HUES64 (cell line): ENCODE measurements around the gene PARD3.
A peak's percentile ranks its signal among the peaks of the same experiment; 100 is the strongest.

ENCODE experiments used
- H3K27ac ChIP-seq: 2 replicates; pipeline ENCODE4 v1.7.0; 2013; ENCODE audit warnings: low read depth, low read length, inconsistent platforms
- H3K27me3 ChIP-seq: 2 replicates; pipeline ENCODE4 v1.6.1; 2013; ENCODE audit warnings: mild to moderate bottlenecking, low read length; ENCODE audit not compliant: insufficient read depth
- H3K36me3 ChIP-seq: 2 replicates; pipeline ENCODE4 v1.6.1; 2013; ENCODE audit warnings: mild to moderate bottlenecking, low read length; ENCODE audit not compliant: insufficient read depth
- H3K4me1 ChIP-seq: 2 replicates; pipeline ENCODE4 v1.6.1; 2013; ENCODE audit warnings: mild to moderate bottlenecking, low read length, moderate library complexity; ENCODE audit not compliant: insufficient read depth
- H3K4me3 ChIP-seq: 2 replicates; pipeline ENCODE4 v1.5.1; 2013; ENCODE audit warnings: mild to moderate bottlenecking, low read length, moderate library complexity
- H3K9ac ChIP-seq: 2 replicates; pipeline ENCODE4 v1.6.1; 2013; ENCODE audit warnings: mild to moderate bottlenecking, low read depth, low read length
- H3K9me3 ChIP-seq: 2 replicates; pipeline ENCODE4 v1.6.1; 2013; ENCODE audit warnings: low read depth, low read length; ENCODE audit not compliant: insufficient read depth
- WGBS: fragments of 150-250, 120-280 bp; methylation state at CpG from one replicate; pipeline ENCODE4 v1.1.7; 2013; ENCODE audit warnings: missing lambda C conversion rate; 5-methylcytosine and 5-hydroxymethylcytosine counted together

PARD3 gene

DNA sequence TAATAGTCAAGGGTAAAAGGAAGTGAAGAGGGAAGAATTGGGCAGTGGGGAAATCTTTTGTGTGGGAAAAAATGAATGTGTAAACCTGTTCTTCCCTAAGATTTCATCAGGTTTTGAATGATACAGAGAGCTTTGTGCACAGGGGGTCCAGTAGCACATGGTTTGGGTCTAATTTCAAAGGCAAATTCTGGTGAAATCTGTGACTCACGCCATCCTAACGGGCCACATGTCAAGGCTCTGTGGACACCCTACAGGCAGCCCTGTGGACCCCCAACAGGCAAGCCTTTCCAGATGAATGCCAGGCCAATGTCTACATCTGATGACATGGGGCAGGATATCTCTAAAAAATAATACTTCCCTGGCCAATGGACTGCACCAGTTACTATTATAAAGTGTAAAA lies 309.8 kb downstream of the PARD3 start:
- 66% methylated on average over 2 of the region's 2 CpGs for WGBS
- H3K9ac ChIP-seq = no peak overlapping the region
- no peaks in the 10 kb centered on the region for H3K27me3 ChIP-seq
- H3K27ac ChIP-seq = peak overlapping the region; percentile 47
- H3K36me3 ChIP-seq = no peaks in the 10 kb centered on the region
- no peak overlapping the region for H3K4me3 ChIP-seq
- no peaks in the 10 kb centered on the region for H3K9me3 ChIP-seq
- H3K4me1 ChIP-seq = peaks cover 34% of the 10 kb centered on the region

GRCh38 chr10:34504534-34504933 lies 310.6 kb downstream of the PARD3 start:
- Histone ChIP-seq H3K4me1 (peaks cover 34% of the 10 kb centered on the region), H3K4me3 (no peak overlapping the region), H3K9me3 (no peaks in the 10 kb centered on the region), H3K9ac (peak overlapping the region; percentile 0; the same call in 1 of the 2 replicates), H3K27me3 (no peaks in the 10 kb centered on the region), H3K27ac (peak overlapping the region; percentile 47), H3K36me3 (no peaks in the 10 kb centered on the region)
- 75% methylated on average over 3 of the region's 3 CpGs for WGBS

DNA sequence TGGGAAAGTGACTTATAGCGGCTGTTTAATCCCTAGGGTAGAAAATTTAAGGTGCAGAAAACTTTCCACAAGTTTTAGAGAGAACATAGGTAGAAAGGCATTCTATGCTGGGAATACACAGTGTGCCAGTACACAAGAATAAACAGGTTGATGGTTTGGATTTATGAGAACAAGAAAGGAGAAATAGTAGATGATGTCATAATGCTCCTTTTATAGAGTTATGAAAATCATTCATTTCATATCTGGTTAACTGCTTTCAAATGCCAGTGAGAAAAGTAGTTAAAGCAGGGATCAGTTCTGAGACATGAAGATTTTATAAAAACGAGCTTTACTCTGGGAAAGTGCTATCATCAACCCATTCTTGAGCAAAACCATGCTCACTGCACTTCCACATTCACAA lies 311.4 kb downstream of the PARD3 start:
- Histone ChIP-seq H3K9ac (no peak overlapping the region), H3K27me3 (no peaks in the 10 kb centered on the region), H3K4me3 (no peak overlapping the region), H3K9me3 (no peaks in the 10 kb centered on the region), H3K4me1 (peaks cover 34% of the 10 kb centered on the region), H3K36me3 (no peaks in the 10 kb centered on the region), H3K27ac (no peak overlapping the region)
- 93% methylated on average over 2 of the region's 2 CpGs for WGBS

DNA sequence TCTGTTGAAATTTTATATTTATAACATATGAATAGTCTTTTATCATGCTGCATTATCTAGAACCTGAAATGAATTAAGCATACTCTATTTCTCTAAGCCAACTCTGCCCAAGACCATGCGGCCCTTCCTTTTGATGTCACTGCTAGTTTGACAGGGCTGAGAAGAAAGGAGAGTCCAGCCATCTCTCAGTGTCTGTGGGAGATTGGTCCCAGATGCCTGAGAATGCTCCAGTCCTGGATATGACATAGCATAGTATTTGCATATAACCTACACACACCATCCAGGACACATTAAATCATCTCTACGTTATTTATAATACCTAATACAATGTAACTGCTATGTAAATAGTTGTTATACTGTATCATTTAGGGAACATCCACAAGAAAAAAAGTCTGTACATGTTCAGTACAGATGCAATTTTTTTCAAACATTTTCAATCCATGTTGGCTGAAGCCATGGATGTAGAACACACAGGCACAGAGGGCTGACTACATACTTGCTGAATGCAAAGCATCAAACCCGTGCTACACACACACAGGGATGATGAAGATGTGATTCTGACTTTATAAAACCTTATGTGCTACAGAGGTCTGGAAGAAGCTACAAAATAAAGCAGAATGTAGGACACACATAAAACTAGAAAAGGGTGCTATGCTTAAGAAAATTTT lies 315.4 kb downstream of the PARD3 start:
- Histone ChIP-seq H3K27me3 (no peaks in the 10 kb centered on the region), H3K27ac (no peak overlapping the region), H3K9me3 (no peaks in the 10 kb centered on the region), H3K9ac (no peak overlapping the region), H3K4me3 (no peak overlapping the region), H3K4me1 (peaks cover 11% of the 10 kb centered on the region), H3K36me3 (no peaks in the 10 kb centered on the region)
- WGBS = 100% methylated on average over 2 of the region's 3 CpGs

DNA sequence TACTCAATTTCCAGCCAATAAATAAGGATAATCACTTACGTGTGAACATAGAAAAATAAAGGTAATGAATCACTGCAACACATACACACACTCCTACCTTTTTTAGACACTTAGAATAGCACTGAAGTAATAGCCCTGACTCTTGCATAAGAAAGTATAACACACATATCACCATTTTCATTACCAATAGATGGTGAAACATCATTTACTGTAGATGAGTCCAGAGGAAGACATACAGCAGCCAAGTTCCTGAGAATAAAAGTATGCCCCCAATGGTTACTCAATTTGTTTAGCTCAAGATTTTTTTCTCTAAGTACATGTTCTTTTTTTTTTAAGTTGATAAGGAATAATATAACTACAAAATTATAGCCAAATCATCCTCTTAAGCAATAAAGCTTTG lies 316.3 kb downstream of the PARD3 start:
- H3K4me3 ChIP-seq = no peak overlapping the region
- WGBS = 94% methylated on average over 1 of the region's 1 CpG

DNA sequence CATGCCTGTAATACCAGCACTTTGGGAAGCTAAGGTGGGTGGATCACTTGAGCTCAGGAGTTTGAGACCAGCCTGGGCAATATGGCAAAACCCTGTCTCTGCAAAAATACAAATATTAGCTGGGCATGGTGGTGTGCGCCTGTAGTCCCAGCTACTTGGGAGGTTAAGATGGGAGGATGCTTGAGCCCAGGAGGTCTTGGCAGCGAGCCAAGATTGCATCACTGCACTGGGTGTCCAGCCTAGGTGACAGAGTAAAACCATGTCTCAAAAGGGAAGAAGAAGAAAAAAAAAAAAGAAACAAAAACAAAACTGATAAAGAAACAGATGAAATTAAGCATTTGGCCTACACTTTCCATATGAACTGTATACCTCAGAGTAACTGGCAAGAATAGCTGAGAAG lies 319.2 kb downstream of the PARD3 start:
- no peaks in the 10 kb centered on the region for H3K27me3 ChIP-seq
- 93% methylated on average over 2 of the region's 2 CpGs for WGBS
- no peaks in the 10 kb centered on the region for H3K9me3 ChIP-seq
- no peak overlapping the region for H3K9ac ChIP-seq
- no peak overlapping the region for H3K27ac ChIP-seq
- H3K4me3 ChIP-seq = no peak overlapping the region
- no peaks in the 10 kb centered on the region for H3K36me3 ChIP-seq
- peaks cover 8% of the 10 kb centered on the region; the same call in 1 of the 2 replicates for H3K4me1 ChIP-seq

More for the DNA sequence above, 316.3 kb downstream of the PARD3 start:
- H3K36me3 ChIP-seq = no peaks in the 10 kb centered on the region
- no peaks in the 10 kb centered on the region for H3K27me3 ChIP-seq
- H3K9ac ChIP-seq = no peak overlapping the region
- H3K4me1 ChIP-seq = peaks cover 8% of the 10 kb centered on the region; the same call in 1 of the 2 replicates
- no peak overlapping the region for H3K27ac ChIP-seq
- H3K9me3 ChIP-seq = no peaks in the 10 kb centered on the region

DNA sequence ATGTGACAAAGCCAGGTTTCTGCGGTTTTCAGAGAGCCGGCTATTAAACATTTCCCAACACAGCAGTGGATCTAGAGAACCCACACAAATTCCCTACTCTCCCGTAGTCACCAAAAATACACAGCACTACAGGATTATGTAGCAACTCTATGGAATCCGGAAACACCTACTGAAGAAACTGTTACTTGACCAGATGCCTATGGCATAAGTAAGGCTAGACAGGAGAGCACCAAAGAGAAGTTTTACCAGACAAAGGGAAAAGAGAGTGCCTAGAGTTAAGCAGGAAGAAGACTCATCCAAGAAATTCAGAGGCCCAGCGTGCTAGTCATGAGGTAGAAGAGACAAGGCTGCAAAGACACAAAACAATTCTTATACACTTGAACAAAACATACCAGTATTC lies 321.1 kb downstream of the PARD3 start:
- Histone ChIP-seq H3K27ac (no peak overlapping the region), H3K27me3 (no peaks in the 10 kb centered on the region), H3K9me3 (no peaks in the 10 kb centered on the region), H3K4me3 (no peak overlapping the region), H3K4me1 (peaks cover 8% of the 10 kb centered on the region; the same call in 1 of the 2 replicates), H3K9ac (no peak overlapping the region), H3K36me3 (no peaks in the 10 kb centered on the region)
- 90% methylated on average over 4 of the region's 5 CpGs for WGBS

GRCh38 chr10:34492081-34492480 lies 323.0 kb downstream of the PARD3 start:
- Histone ChIP-seq H3K27ac (no peak overlapping the region), H3K27me3 (no peaks in the 10 kb centered on the region), H3K9ac (no peak overlapping the region), H3K4me1 (peaks cover 8% of the 10 kb centered on the region; the same call in 1 of the 2 replicates), H3K4me3 (no peak overlapping the region), H3K9me3 (no peaks in the 10 kb centered on the region), H3K36me3 (no peaks in the 10 kb centered on the region)
- 94% methylated on average over 7 of the region's 7 CpGs for WGBS

DNA sequence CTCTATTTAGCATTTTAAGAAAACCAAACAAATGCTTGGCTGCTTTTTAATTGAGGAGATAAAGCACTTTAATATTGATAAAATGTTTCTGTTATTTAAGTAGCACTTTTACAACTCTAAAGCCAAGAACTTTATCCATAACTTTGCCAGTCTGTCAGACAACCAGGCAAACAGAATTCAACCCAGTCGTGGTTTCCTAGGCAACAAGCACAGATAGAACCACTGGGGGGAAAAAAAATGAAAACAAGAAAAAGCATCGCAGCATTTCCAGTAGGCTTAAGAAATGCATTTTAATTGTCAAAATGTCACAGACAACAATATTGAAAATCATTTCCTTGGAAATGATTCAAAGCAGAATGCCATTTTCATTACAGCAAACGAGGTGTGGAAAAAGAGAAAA lies 323.4 kb downstream of the PARD3 start:
- WGBS = 89% methylated on average over 2 of the region's 3 CpGs
- Histone ChIP-seq H3K9me3 (no peaks in the 10 kb centered on the region), H3K27me3 (no peaks in the 10 kb centered on the region), H3K4me1 (peaks cover 11% of the 10 kb centered on the region; the same call in 1 of the 2 replicates), H3K4me3 (no peak overlapping the region), H3K9ac (no peak overlapping the region), H3K36me3 (no peaks in the 10 kb centered on the region), H3K27ac (no peak overlapping the region)

GRCh38 chr10:34489973-34490745 lies 324.9 kb downstream of the PARD3 start:
- no peak overlapping the region for H3K4me3 ChIP-seq
- H3K4me1 ChIP-seq = peaks cover 18% of the 10 kb centered on the region
- WGBS = 92% methylated on average over 6 of the region's 7 CpGs
- no peaks in the 10 kb centered on the region for H3K27me3 ChIP-seq
- no peak overlapping the region for H3K9ac ChIP-seq
- H3K36me3 ChIP-seq = no peaks in the 10 kb centered on the region
- no peak overlapping the region for H3K27ac ChIP-seq
- H3K9me3 ChIP-seq = no peaks in the 10 kb centered on the region

GRCh38 chr10:34489411-34489810 lies 325.7 kb downstream of the PARD3 start:
- H3K27ac ChIP-seq = no peak overlapping the region
- peaks cover 17% of the 10 kb centered on the region for H3K4me1 ChIP-seq
- H3K4me3 ChIP-seq = no peak overlapping the region
- H3K27me3 ChIP-seq = no peaks in the 10 kb centered on the region
- no peaks in the 10 kb centered on the region for H3K9me3 ChIP-seq
- WGBS = 98% methylated on average over 3 of the region's 3 CpGs
- no peaks in the 10 kb centered on the region for H3K36me3 ChIP-seq
- no peak overlapping the region for H3K9ac ChIP-seq
